IMR-90 (cell line): ENCODE measurements around the gene GJC3. TPM values are rescaled to one million over a fixed set of nuclear protein-coding genes. Genes with fewer than 3 reads are reported as not detected.

Experiments used
- ATAC-seq: fragments of 200-7000 bp; cut with Tn5 transposase; 2 replicates; pipeline ENCODE4 v1.9.1; 2020; ENCODE audit warnings: low read depth, mild to moderate bottlenecking, moderate library complexity
- BruUV-seq: library from RNA; stranded (reverse); fragments of 400-500 nt; replicated peaks from 2 replicates; lab custom pipeline; 2021; lab: Mats Ljungman, UMichigan
- CTCF ChIA-PET: fragments of 300-600 bp; formaldehyde crosslinking; extraction: SDS; loops from one replicate; lab custom pipeline; 2021; ENCODE audit warnings: antibody characterized with exemption; lab: Yijun Ruan, JAX
- POLR2A ChIA-PET: fragments of 300-600 bp; sonication (Branson Sonifier 250); formaldehyde crosslinking; loops from one replicate; lab custom pipeline; 2022; ENCODE audit warnings: antibody characterized with exemption; ENCODE audit not compliant: unreplicated experiment; lab: Charles Lee
- DNase-seq: peaks from one replicate; pipeline ENCODE4 v3.0.0; 2013
- H2AFZ ChIP-seq: replicated peaks from 2 replicates; pipeline ENCODE3; 2013; ENCODE audit warnings: low read length, mild to moderate bottlenecking; ENCODE audit not compliant: poor library complexity
- H2AK5ac ChIP-seq: 2 replicates; pipeline ENCODE4 v1.6.1; 2013; ENCODE audit warnings: low read depth, low read length, inconsistent platforms
- H2AK9ac ChIP-seq: replicated peaks from 2 replicates; pipeline ENCODE3; 2013; ENCODE audit warnings: mild to moderate bottlenecking, low read depth, low read length, moderate library complexity; ENCODE audit not compliant: poor library complexity
- H2BK120ac ChIP-seq: 2 replicates; pipeline ENCODE4 v1.6.1; 2013; ENCODE audit warnings: low read depth, low read length, inconsistent platforms
- H2BK15ac ChIP-seq: 3 replicates; pipeline ENCODE4 v1.6.1; 2013; ENCODE audit warnings: low read depth, low read length, inconsistent platforms
- H2BK20ac ChIP-seq: 2 replicates; pipeline ENCODE4 v1.6.1; 2013; ENCODE audit warnings: low read depth, mild to moderate bottlenecking, inconsistent platforms, low read length, moderate library complexity
- H2BK5ac ChIP-seq: 2 replicates; pipeline ENCODE4 v1.6.1; 2013; ENCODE audit warnings: mild to moderate bottlenecking, low read depth, low read length, inconsistent platforms; ENCODE audit not compliant: poor library complexity, severe bottlenecking
- H3K14ac ChIP-seq: replicated peaks from 2 replicates; pipeline ENCODE4 v1.6.1; 2013; ENCODE audit warnings: low read depth, low read length, inconsistent platforms
- H3K18ac ChIP-seq: 2 replicates; pipeline ENCODE4 v1.6.1; 2013; ENCODE audit warnings: low read depth, low read length, control low read depth
- H3K23ac ChIP-seq: 2 replicates; pipeline ENCODE4 v1.6.1; 2013; ENCODE audit warnings: low read depth, low read length, inconsistent platforms
- H3K27ac ChIP-seq: 2 replicates; pipeline ENCODE4 v1.5.1; 2013; ENCODE audit warnings: mild to moderate bottlenecking, control low read depth, low read length; ENCODE audit not compliant: insufficient read depth
- H3K27me3 ChIP-seq: 2 replicates; pipeline ENCODE4 v1.6.1; 2013; ENCODE audit warnings: low read length; ENCODE audit not compliant: control insufficient read depth, insufficient read depth
- H3K36me3 ChIP-seq: 2 replicates; pipeline ENCODE4 v1.6.1; 2013; ENCODE audit warnings: low read length, mixed read lengths; ENCODE audit not compliant: control insufficient read depth, insufficient read depth
- H3K4ac ChIP-seq: 2 replicates; pipeline ENCODE4 v1.6.1; 2013; ENCODE audit warnings: low read depth, low read length, inconsistent platforms
- H3K4me1 ChIP-seq: 2 replicates; pipeline ENCODE4 v1.6.1; 2013; ENCODE audit warnings: low read length, mixed read lengths; ENCODE audit not compliant: control insufficient read depth, insufficient read depth
- H3K4me2 ChIP-seq: 2 replicates; pipeline ENCODE4 v1.6.1; 2013; ENCODE audit warnings: low read depth, mild to moderate bottlenecking, control low read depth, low read length, moderate library complexity
- H3K4me3 ChIP-seq: 2 replicates; pipeline ENCODE4 v1.5.1; 2013; ENCODE audit warnings: low read depth, mild to moderate bottlenecking, control low read depth, low read length, moderate library complexity; ENCODE audit not compliant: insufficient read depth
- H3K56ac ChIP-seq: 2 replicates; pipeline ENCODE4 v1.6.1; 2013; ENCODE audit warnings: low read length, inconsistent platforms; ENCODE audit not compliant: insufficient read depth; ENCODE audit errors: extremely low read depth
- H3K79me1 ChIP-seq, 2 experiments: 2 replicates each; pipeline ENCODE4 v1.6.1; 2013; ENCODE audit warnings: low read length in 2 of 2, inconsistent platforms in 1 of 2, low read depth in 1 of 2
- H3K9ac ChIP-seq: 2 replicates; pipeline ENCODE4 v1.6.1; 2013; ENCODE audit warnings: low read depth, low read length, control low read depth
- H3K9me1 ChIP-seq: 2 replicates; pipeline ENCODE4 v1.6.1; 2013; ENCODE audit warnings: low read length, inconsistent platforms; ENCODE audit not compliant: insufficient read depth
- H3K9me3 ChIP-seq: 2 replicates; pipeline ENCODE4 v1.6.1; 2013; ENCODE audit warnings: low read length; ENCODE audit not compliant: control insufficient read depth, insufficient read depth
- H4K20me1 ChIP-seq: 2 replicates; pipeline ENCODE4 v1.6.1; 2013; ENCODE audit warnings: low read length, inconsistent platforms; ENCODE audit not compliant: insufficient read depth
- H4K5ac ChIP-seq: 2 replicates; pipeline ENCODE4 v1.6.1; 2013; ENCODE audit warnings: mild to moderate bottlenecking, low read depth, low read length, control low read depth
- H4K8ac ChIP-seq, 2 experiments: 2 replicates each; pipeline ENCODE4 v1.6.1; 2013; ENCODE audit warnings: low read depth in 2 of 2, low read length in 2 of 2, control low read depth in 1 of 2, inconsistent platforms in 1 of 2
- H4K91ac ChIP-seq: 2 replicates; pipeline ENCODE4 v1.6.1; 2013; ENCODE audit warnings: low read depth, low read length, inconsistent platforms; ENCODE audit not compliant: insufficient read depth
- BHLHE40 ChIP-seq: fragments of 150-350 bp; IDR thresholded peaks from 2 replicates; pipeline ENCODE4 v1.6.1; 2016; ENCODE audit warnings: mild to moderate bottlenecking, low read depth, low read length
- CEBPB ChIP-seq: IDR thresholded peaks from 2 replicates; pipeline ENCODE4 v1.6.1; 2012; ENCODE audit warnings: low read depth, low read length, improper control_type of control experiment
- CHD1 ChIP-seq: IDR thresholded peaks from 2 replicates; pipeline ENCODE4 v1.6.1; 2012; ENCODE audit warnings: low read depth, low read length, improper control_type of control experiment
- CTCF ChIP-seq: conservative IDR thresholded peaks from 2 replicates; pipeline ENCODE4 v1.5.1; 2012; ENCODE audit warnings: mild to moderate bottlenecking, low read depth, low read length, improper control_type of control experiment
- FOS ChIP-seq: fragments of 150-350 bp; IDR thresholded peaks from 2 replicates; pipeline ENCODE4 v1.6.1; 2016; ENCODE audit warnings: low read depth, low read length
- MAFK ChIP-seq: IDR thresholded peaks from 2 replicates; pipeline ENCODE4 v1.6.1; 2012; ENCODE audit warnings: low read depth, low read length, improper control_type of control experiment
- MAZ ChIP-seq: IDR thresholded peaks from 2 replicates; pipeline ENCODE4 v1.6.1; 2012; ENCODE audit warnings: low read depth, mild to moderate bottlenecking, low read length, improper control_type of control experiment, moderate library complexity, borderline replicate concordance
- MXI1 ChIP-seq: IDR thresholded peaks from 2 replicates; pipeline ENCODE4 v1.6.1; 2012; ENCODE audit warnings: low read depth, mild to moderate bottlenecking, low read length, moderate library complexity, borderline replicate concordance
- NFE2L2 ChIP-seq: fragments of 150-350 bp; IDR thresholded peaks from 2 replicates; pipeline ENCODE4 v1.6.1; 2016; ENCODE audit warnings: low read depth, mild to moderate bottlenecking, low read length
- POLR2A ChIP-seq: IDR thresholded peaks from 2 replicates; pipeline ENCODE4 v1.6.1; 2012; ENCODE audit warnings: mild to moderate bottlenecking, low read depth, low read length
- RAD21 ChIP-seq: IDR thresholded peaks from 2 replicates; pipeline ENCODE4 v1.6.1; 2012; ENCODE audit warnings: low read length, improper control_type of control experiment
- RCOR1 ChIP-seq: IDR thresholded peaks from 2 replicates; pipeline ENCODE4 v1.6.1; 2012; ENCODE audit warnings: mild to moderate bottlenecking, low read length, improper control_type of control experiment; ENCODE audit not compliant: insufficient replicate concordance
- RFX5 ChIP-seq: IDR thresholded peaks from 2 replicates; pipeline ENCODE4 v1.8.0; 2012; ENCODE audit warnings: low read depth, mild to moderate bottlenecking, low read length, moderate library complexity
- SMC3 ChIP-seq: fragments of 150-350 bp; IDR thresholded peaks from 2 replicates; pipeline ENCODE4 v1.6.1; 2016; ENCODE audit warnings: low read depth, mild to moderate bottlenecking, antibody characterized with exemption, low read length, moderate library complexity
- USF2 ChIP-seq: fragments of 150-350 bp; IDR thresholded peaks from 2 replicates; pipeline ENCODE4 v1.6.1; 2017; ENCODE audit warnings: mild to moderate bottlenecking, antibody characterized with exemption, low read length, low read depth
- WGBS, 2 experiments: methylation state at CpG; one replicate each; pipeline versions ENCODE4 v1.1.5 to v1.1.7; 2013; ENCODE audit warnings: missing lambda C conversion rate in 2 of 2; ENCODE audit not compliant: insufficient read length in 1 of 2; ENCODE audit errors: extremely low coverage in 2 of 2; 5-methylcytosine and 5-hydroxymethylcytosine counted together
- dilution Hi-C: fragments of 300-500 bp; cut with HindIII; formaldehyde crosslinking; loops from one replicate; pipeline ENCODE4 v1.14.3; 2018; ENCODE audit warnings: low sequenced_read_pairs; ENCODE audit not compliant: unreplicated experiment
- in situ Hi-C: fragments of 300-500 bp; cut with MboI; formaldehyde crosslinking; loops from 3 replicates; pipeline ENCODE4 v1.14.3; 2019; ENCODE audit warnings: low sequenced_read_pairs, inconsistent platforms, mixed read lengths
- intact Hi-C: fragments of 100-400 bp; cut with micrococcal nuclease; formaldehyde crosslinking; loops from 2 replicates; pipeline ENCODE4 v1.10.0; 2022
- polyA plus RNA-seq, 3 experiments: library from polyadenylated mRNA; depleted of rRNA; stranded (reverse); fragments of >200 nt; gene quantifications; 2 replicates each; pipeline ENCODE4 v1.2.3, GENCODE V29; 2012; ENCODE audit warnings: low replicate concordance in 1 of 3
- total RNA-seq: library from RNA; depleted of rRNA; stranded (reverse); fragments of >200 nt; gene quantifications from 2 replicates; pipeline ENCODE4 v1.2.3, GENCODE V29; 2012

Gene GJC3
- total and polyA plus RNA-seq, 2 of the 4 experiments (the other 2 are of a cell fraction): not detected

- Histone ChIP-seq H3K9me1 (peaks cover 4% of the 10 kb centered on the region; the same call in 1 of the 2 replicates), H3K4me3 (peak within 1 kb of the TSS; percentile 98), H4K20me1 (peaks cover 30% of the 10 kb centered on the region), H2BK120ac (peak within 1 kb of the TSS; percentile 26), H2AK5ac (peak within 1 kb of the TSS; percentile 78), H2BK5ac (peak within 1 kb of the TSS; percentile 84), H3K4ac (peak within 1 kb of the TSS; percentile 97), H3K4me1 (peaks cover 6% of the 10 kb centered on the region), H3K27ac (peak within 1 kb of the TSS; percentile 95), H3K4me2 (peak within 1 kb of the TSS; percentile 89), H2BK15ac (no peak within 1 kb of the TSS), H3K9ac (peak within 1 kb of the TSS; percentile 99), H3K9me3 (no peaks in the 10 kb centered on the region), H3K36me3 (peaks cover 14% of the 10 kb centered on the region), H3K27me3 (no peaks in the 10 kb centered on the region), H3K14ac (peak within 1 kb of the TSS; percentile 98), H3K18ac (peak within 1 kb of the TSS; percentile 77), H2BK20ac (no peak within 1 kb of the TSS), H2AFZ (peak within 1 kb of the TSS; percentile 96), H3K79me1 (peaks cover 3 to 55% of the 10 kb centered on the region in 2 experiments), H3K56ac (peak within 1 kb of the TSS; percentile 86), H4K8ac (peak within 1 kb of the TSS; percentile 97 to 99), H4K5ac (peak within 1 kb of the TSS; percentile 99), H4K91ac (peak within 1 kb of the TSS; percentile 83), H3K23ac (peak within 1 kb of the TSS; percentile 98), H2AK9ac (peak within 1 kb of the TSS; percentile 74)
- ChIA-PET CTCF (interaction anchor here (1.4 kb wide), 1 partner anchor 10 kb away, joined by 3 read pairs; no protein-coding TSS in a partner anchor), POLR2A (interaction anchor here (0.6 kb wide), 1 partner anchor 67 kb away, joined by 8 read pairs; no protein-coding TSS in a partner anchor)
- peak; percentile 98 for ATAC-seq
- WGBS, 2 experiments: 1% methylated on average over 34 of the region's 81 CpGs; no CpG with 5 or more reads in 1 of the 2 experiments
- dilution Hi-C loops (no loop called here), intact Hi-C loops (loop anchor here (5.0 kb wide), 1 partner anchor 362 kb away; the partner anchor contains the start of gene ZNF655), in situ Hi-C loops (loop anchor here (10.0 kb wide), 1 partner anchor 136 kb away; no protein-coding TSS in a partner anchor)
- DNase-seq: peak; percentile 91
- BruUV-seq: TSS peak; percentile 88
- no peak for TF ChIP-seq FOS
- TF ChIP-seq BHLHE40: no peak
- TF ChIP-seq CTCF: peak; percentile 29; the same call in 1 of the 2 replicates
- TF ChIP-seq RCOR1: peak; percentile 29
- TF ChIP-seq NFE2L2: no peak
- TF ChIP-seq MXI1: peak; percentile 42; the same call in 1 of the 2 replicates
- no peak for TF ChIP-seq RFX5
- no peak for TF ChIP-seq CEBPB
- TF ChIP-seq CHD1: no peak
- no peak for TF ChIP-seq MAFK
- TF ChIP-seq USF2: no peak
- TF ChIP-seq MAZ: peak; percentile 45; the same call in 1 of the 2 replicates
- no peak for TF ChIP-seq SMC3
- peak; percentile 84 for TF ChIP-seq POLR2A
- TF ChIP-seq RAD21: no peak
These were observed 10.2 kb downstream of the GJC3 start, which contains the start of gene TRIM4 for GRCh38 chr7:99918959-99919813. Gene TRIM4, minus strand, starts transcription at chr7:99919530. Its CDS starts 129 bp downstream, at chr7:99919401.
